Measurements from ENCODE around the gene TMEM132D.

The TMEM132D gene

GRCh38 chr12:129084875-129085826, 818.7 kb downstream of the TMEM132D start:
- TF ChIP-seq, protein P1, sequence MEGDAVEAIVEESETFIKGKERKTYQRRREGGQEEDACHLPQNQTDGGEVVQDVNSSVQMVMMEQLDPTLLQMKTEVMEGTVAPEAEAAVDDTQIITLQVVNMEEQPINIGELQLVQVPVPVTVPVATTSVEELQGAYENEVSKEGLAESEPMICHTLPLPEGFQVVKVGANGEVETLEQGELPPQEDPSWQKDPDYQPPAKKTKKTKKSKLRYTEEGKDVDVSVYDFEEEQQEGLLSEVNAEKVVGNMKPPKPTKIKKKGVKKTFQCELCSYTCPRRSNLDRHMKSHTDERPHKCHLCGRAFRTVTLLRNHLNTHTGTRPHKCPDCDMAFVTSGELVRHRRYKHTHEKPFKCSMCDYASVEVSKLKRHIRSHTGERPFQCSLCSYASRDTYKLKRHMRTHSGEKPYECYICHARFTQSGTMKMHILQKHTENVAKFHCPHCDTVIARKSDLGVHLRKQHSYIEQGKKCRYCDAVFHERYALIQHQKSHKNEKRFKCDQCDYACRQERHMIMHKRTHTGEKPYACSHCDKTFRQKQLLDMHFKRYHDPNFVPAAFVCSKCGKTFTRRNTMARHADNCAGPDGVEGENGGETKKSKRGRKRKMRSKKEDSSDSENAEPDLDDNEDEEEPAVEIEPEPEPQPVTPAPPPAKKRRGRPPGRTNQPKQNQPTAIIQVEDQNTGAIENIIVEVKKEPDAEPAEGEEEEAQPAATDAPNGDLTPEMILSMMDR (IDR thresholded peaks at IDR 0.05; ENCODE audit: extremely low read depth, missing control alignments) = no peak
- DNase-seq (ENCODE audit: low spot score) = no peak

- TF ChIP-seq, protein P1 (IDR thresholded peaks at IDR 0.05; ENCODE audit: extremely low read depth, missing control alignments) = no peak
- DNase-seq (ENCODE audit: low spot score) = no peak
Observed at GRCh38 chr12:129083121-129083840, 820.5 kb downstream of the TMEM132D start.

- TF ChIP-seq, protein P1 (IDR thresholded peaks at IDR 0.05; ENCODE audit: extremely low read depth, missing control alignments) = no peak
Observed at GRCh38 chr12:129082441-129082840, 821.4 kb downstream of the TMEM132D start.

DNA sequence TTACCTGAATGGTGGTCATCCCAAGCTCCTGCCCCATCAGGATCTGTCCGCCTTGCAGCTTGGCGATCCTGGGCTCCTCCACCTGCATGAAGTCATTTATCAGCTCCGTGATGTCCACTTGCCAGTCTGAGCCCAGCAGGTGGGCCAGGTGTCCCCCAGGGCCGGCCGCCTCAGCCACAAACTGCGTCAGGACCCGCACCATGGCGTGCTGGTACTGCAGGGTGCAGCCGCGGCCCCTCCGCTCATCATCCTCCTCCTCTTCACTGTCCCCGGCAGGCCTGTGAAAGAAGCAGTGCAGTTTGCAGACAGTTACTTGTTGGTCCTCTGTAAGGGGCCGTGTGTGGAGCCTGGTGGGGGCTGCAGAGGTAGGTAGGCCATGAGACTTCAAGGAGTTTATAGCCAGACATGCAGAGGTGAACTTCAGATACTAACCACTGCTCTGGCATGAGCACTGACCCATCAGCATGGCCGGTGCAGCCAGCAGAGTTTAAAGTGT, 822.0 kb downstream of the TMEM132D start:
- DNase-seq (ENCODE audit: low spot score) = no peak
- TF ChIP-seq, protein P1 (IDR thresholded peaks at IDR 0.05; ENCODE audit: extremely low read depth, missing control alignments) = no peak

More at GRCh38 chr12:129082441-129082840, 821.4 kb downstream of the TMEM132D start:
- DNase-seq (ENCODE audit: low spot score) = no peak

DNA sequence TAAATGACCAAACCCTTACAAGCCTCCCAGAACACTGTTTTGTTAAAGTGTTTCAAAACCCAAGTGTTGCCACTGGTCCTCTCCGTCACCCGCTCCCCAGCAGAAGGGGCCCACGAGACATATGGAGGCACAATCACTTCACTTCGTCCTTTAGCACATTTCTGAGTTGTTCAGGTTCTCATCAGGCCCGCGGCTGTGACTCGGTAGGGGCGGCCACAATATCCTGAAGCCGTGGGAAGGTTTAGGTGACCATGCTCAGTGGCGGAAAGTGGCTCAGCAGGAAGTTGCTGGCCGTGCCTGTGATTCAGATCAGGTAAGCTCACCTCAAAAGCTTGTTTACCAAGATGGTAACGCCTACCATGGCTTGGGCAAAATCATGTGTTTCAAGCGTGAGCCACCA, 823.0 kb downstream of the TMEM132D start:
- TF ChIP-seq, protein P1 (IDR thresholded peaks at IDR 0.05; ENCODE audit: extremely low read depth, missing control alignments) = no peak
- no peak for DNase-seq (ENCODE audit: low spot score)

GRCh38 chr12:129080391-129080790, 823.4 kb downstream of the TMEM132D start:
- no peak for DNase-seq (ENCODE audit: low spot score)
- TF ChIP-seq, protein P1 (IDR thresholded peaks at IDR 0.05; ENCODE audit: extremely low read depth, missing control alignments) = no peak

GRCh38 chr12:129079719-129080118, 824.1 kb downstream of the TMEM132D start:
- no peak for DNase-seq (ENCODE audit: low spot score)
- TF ChIP-seq, protein P1 (IDR thresholded peaks at IDR 0.05; ENCODE audit: extremely low read depth, missing control alignments) = no peak

Measured in GM20000 (cell line).